DND-41 (cell line): ENCODE data around the gene PHRF1.

Source experiments
- ATAC-seq: fragments of 200-7000 bp; cut with Tn5 transposase; 3 replicates; pipeline ENCODE4 v1.9.1; 2021; ENCODE audit warnings: low read depth; ENCODE audit not compliant: insufficient read depth
- DNase-seq: peaks from one replicate; pipeline ENCODE4 v3.0.0-alpha.2; 2020
- H2AFZ ChIP-seq: 2 replicates; pipeline ENCODE4 v1.6.0; 2012; ENCODE audit warnings: low read depth, low read length
- H3K27ac ChIP-seq: 2 replicates; pipeline ENCODE4 v1.5.1; 2012; ENCODE audit warnings: low read length, inconsistent platforms
- H3K27me3 ChIP-seq: fragments of 200-600 bp; sonication (generic); 2 replicates; pipeline ENCODE4 v1.6.0; 2012; ENCODE audit warnings: low read length, mild to moderate bottlenecking, inconsistent platforms; ENCODE audit not compliant: insufficient read depth, poor library complexity
- H3K36me3 ChIP-seq: 2 replicates; pipeline ENCODE4 v1.5.1; 2012; ENCODE audit warnings: low read length, inconsistent platforms; ENCODE audit not compliant: insufficient read depth
- H3K4me1 ChIP-seq: 2 replicates; pipeline ENCODE4 v1.5.1; 2012; ENCODE audit warnings: mild to moderate bottlenecking, low read length; ENCODE audit not compliant: insufficient read depth
- H3K4me2 ChIP-seq: 2 replicates; pipeline ENCODE4 v1.6.0; 2012; ENCODE audit warnings: mild to moderate bottlenecking, moderate library complexity, low read length, inconsistent platforms; ENCODE audit not compliant: insufficient read depth
- H3K4me3 ChIP-seq, 2 experiments: fragments of 200-600 bp in 1 of 2; shearing (Covaris generic) in 1 of 2; 2 replicates each; pipeline ENCODE4 v1.5.1; 2012 to 2016; ENCODE audit warnings: inconsistent platforms in 2 of 2, low read length in 2 of 2, mild to moderate bottlenecking in 2 of 2, low read depth in 1 of 2, moderate library complexity in 1 of 2
- H3K79me2 ChIP-seq: 2 replicates; pipeline ENCODE4 v1.6.0; 2012; ENCODE audit warnings: low read length, inconsistent platforms; ENCODE audit not compliant: insufficient read depth
- H3K9ac ChIP-seq: 2 replicates; pipeline ENCODE4 v1.6.0; 2012; ENCODE audit warnings: low read depth, mild to moderate bottlenecking, inconsistent platforms, low read length, moderate library complexity
- H3K9me3 ChIP-seq: 2 replicates; pipeline ENCODE4 v1.5.1; 2012; ENCODE audit warnings: low read length, moderate library complexity, mild to moderate bottlenecking, inconsistent platforms; ENCODE audit not compliant: insufficient read depth, severe bottlenecking
- H4K20me1 ChIP-seq: 2 replicates; pipeline ENCODE4 v1.6.0; 2012; ENCODE audit warnings: low read length; ENCODE audit not compliant: insufficient read depth
- CTCF ChIP-seq: IDR thresholded peaks from 2 replicates; pipeline ENCODE4 v1.5.1; 2012; ENCODE audit warnings: borderline replicate concordance, low read length, moderate library complexity, mild to moderate bottlenecking; ENCODE audit not compliant: poor library complexity, severe bottlenecking; ENCODE audit errors: extremely low read depth
- EZH2 ChIP-seq: IDR thresholded peaks from 3 replicates; pipeline ENCODE4 v1.6.1; 2012; ENCODE audit warnings: borderline replicate concordance, low read depth, mild to moderate bottlenecking, moderate library complexity, low read length, inconsistent platforms; ENCODE audit not compliant: severe bottlenecking

The PHRF1 gene

GRCh38 chr11:578276-579035, 2.2 kb downstream of the PHRF1 start:
- DNase-seq: no peak
- H3K27me3 ChIP-seq: no peaks in the 10 kb centered on the region
- no peak for ATAC-seq
- no peak overlapping the region for H3K27ac ChIP-seq
- H4K20me1 ChIP-seq: peaks cover 58% of the 10 kb centered on the region
- TF ChIP-seq CTCF (no peak), EZH2 (no peak)
- peak overlapping the region; percentile 78 for H3K9ac ChIP-seq
- H3K4me2 ChIP-seq: peak overlapping the region; percentile 95
- peaks cover 68% of the 10 kb centered on the region for H3K79me2 ChIP-seq
- H3K4me3 ChIP-seq: peak overlapping the region; percentile 82 to 85; a peak in 3 of 4 replicates
- no peaks in the 10 kb centered on the region for H3K9me3 ChIP-seq
- no peak overlapping the region for H2AFZ ChIP-seq
- peaks cover 53% of the 10 kb centered on the region for H3K36me3 ChIP-seq
- H3K4me1 ChIP-seq: peaks cover 43% of the 10 kb centered on the region

GRCh38 chr11:579830-580601, 3.7 kb downstream of the PHRF1 start:
- H2AFZ ChIP-seq: no peak overlapping the region
- ATAC-seq: no peak
- no peak for TF ChIP-seq CTCF
- no peak for TF ChIP-seq EZH2
- H3K79me2 ChIP-seq: peaks cover 80% of the 10 kb centered on the region
- peaks cover 66% of the 10 kb centered on the region for H3K36me3 ChIP-seq
- no peak overlapping the region for H3K27ac ChIP-seq
- no peaks in the 10 kb centered on the region for H3K27me3 ChIP-seq
- no peak for DNase-seq
- no peaks in the 10 kb centered on the region for H3K9me3 ChIP-seq
- H4K20me1 ChIP-seq: peaks cover 73% of the 10 kb centered on the region
- peaks cover 40% of the 10 kb centered on the region for H3K4me1 ChIP-seq
- no peak overlapping the region for H3K9ac ChIP-seq
- H3K4me3 ChIP-seq: no peak overlapping the region
- H3K4me2 ChIP-seq: peak overlapping the region; percentile 95; the same call in 1 of the 2 replicates

- Histone ChIP-seq H3K27ac (no peak overlapping the region), H3K4me1 (peaks cover 33% of the 10 kb centered on the region), H2AFZ (no peak overlapping the region), H3K36me3 (peaks cover 74% of the 10 kb centered on the region), H3K9ac (no peak overlapping the region), H3K27me3 (no peaks in the 10 kb centered on the region), H3K4me3 (no peak overlapping the region), H3K79me2 (peaks cover 87% of the 10 kb centered on the region), H4K20me1 (peaks cover 76% of the 10 kb centered on the region), H3K9me3 (no peaks in the 10 kb centered on the region), H3K4me2 (no peak overlapping the region)
- DNase-seq (no peak), ATAC-seq (no peak)
- TF ChIP-seq CTCF (no peak), EZH2 (no peak)
Observed at GRCh38 chr11:581342-581741, 5.1 kb downstream of the PHRF1 start.
